GM12878 (cell line): ENCODE results near the gene DNAJA1. TPM values are rescaled to one million over a fixed set of nuclear protein-coding genes. Genes with fewer than 3 reads are reported as not detected.
A peak's percentile ranks its signal among the peaks of the same experiment; 100 is the strongest.

Experiments used
- CHD2 ChIP-seq: IDR thresholded peaks from 2 replicates; pipeline ENCODE4 v1.6.1; 2011; ENCODE audit warnings: low read depth, low read length, improper control_type of control experiment, borderline replicate concordance
- CUX1 ChIP-seq: IDR thresholded peaks from 2 replicates; pipeline ENCODE4 v1.6.1; 2012; ENCODE audit warnings: improper control_type of control experiment, low read depth, low read length; ENCODE audit not compliant: insufficient replicate concordance
- HDGF ChIP-seq: fragments of 450-650 bp; IDR thresholded peaks from 2 replicates; pipeline ENCODE4 v1.6.1; 2016; ENCODE audit warnings: antibody characterized with exemption
- KAT2A ChIP-seq: conservative IDR thresholded peaks from 2 replicates; pipeline ENCODE4 v1.6.1; 2011; ENCODE audit warnings: low read depth, low read length; ENCODE audit not compliant: control insufficient read depth
- MEF2A ChIP-seq: IDR thresholded peaks from 2 replicates; pipeline ENCODE4 v1.6.1; 2011; ENCODE audit warnings: low read depth, mild to moderate bottlenecking, low read length, moderate library complexity; ENCODE audit not compliant: insufficient read depth
- PAX5 ChIP-seq: IDR thresholded peaks from 2 replicates; pipeline ENCODE4 v1.6.1; 2011; ENCODE audit warnings: low read depth, low read length, borderline replicate concordance
- POLR2AphosphoS2 ChIP-seq: IDR thresholded peaks from 2 replicates; pipeline ENCODE4 v1.6.1; 2011; ENCODE audit warnings: low read depth, mild to moderate bottlenecking, low read length, improper control_type of control experiment, moderate library complexity
- PRDM15 ChIP-seq: fragments of 450-650 bp; formaldehyde crosslinking; IDR thresholded peaks from 2 replicates; pipeline ENCODE4 v1.4.0; 2020; ENCODE audit warnings: mild to moderate bottlenecking, moderate library complexity
- RFX5 ChIP-seq: IDR thresholded peaks from 2 replicates; pipeline ENCODE4 v1.6.1; 2011; ENCODE audit warnings: low read depth, low read length, improper control_type of control experiment
- SREBF1 ChIP-seq: IDR thresholded peaks from 2 replicates; pipeline ENCODE4 v1.6.1; 2012; ENCODE audit warnings: mild to moderate bottlenecking, low read length
- STAT1 ChIP-seq: fragments of 450-650 bp; conservative IDR thresholded peaks from 2 replicates; pipeline ENCODE4 v1.6.1; 2014; ENCODE audit warnings: antibody characterized with exemption, mild to moderate bottlenecking
- TCF12 ChIP-seq: IDR thresholded peaks from 2 replicates; pipeline ENCODE4 v1.6.1; 2011; ENCODE audit warnings: low read depth, mild to moderate bottlenecking, low read length
- ZNF274 ChIP-seq: IDR thresholded peaks from one replicate; pipeline ENCODE4 v1.8.0; 2011; ENCODE audit not compliant: insufficient read length, insufficient read depth
- ZNF622 ChIP-seq: fragments of 450-650 bp; IDR thresholded peaks from 2 replicates; pipeline ENCODE4 v1.6.1; 2017; ENCODE audit warnings: mild to moderate bottlenecking, inconsistent platforms
- polyA plus RNA-seq, 11 experiments: library from polyadenylated mRNA; depleted of rRNA in 4 of 11; unstranded in 6 of 11; stranded (reverse) in 5 of 11; fragments of >200 nt; fragmentation: Nextera tagmentation in 4 of 11; fragmentation: Illumina TruSeq in 1 of 11; extraction: Ambion mirVana in 4 of 11; extraction: Trizol in 1 of 11; gene quantifications; 1 replicate in 1 of 11; 2 replicates in 10 of 11; pipeline versions ENCODE4 v1.2.1 to v1.2.3, GENCODE V29; 2011 to 2016; ENCODE audit warnings: inconsistent platforms in 2 of 11, missing spikeins in 2 of 11, low read depth in 1 of 11
- total RNA-seq, 4 experiments: library from RNA; depleted of rRNA in 3 of 4; stranded (reverse); fragments of >200 nt in 3 of 4; fragmentation: Illumina TruSeq in 1 of 4; extraction: Trizol in 1 of 4; gene quantifications; 2 replicates each; pipeline versions ENCODE4 v1.2.1 to v1.2.3, GENCODE V29; 2013 to 2021
- TF ChIP-seq, protein P1 (sequence below): fragments of 450-650 bp; conservative IDR thresholded peaks from 2 replicates; pipeline ENCODE4 v1.6.1; 2017; ENCODE audit warnings: mild to moderate bottlenecking, moderate library complexity
- TF ChIP-seq, protein P2 (sequence below): fragments of 450-650 bp; IDR thresholded peaks from 2 replicates; pipeline ENCODE4 v1.6.1; 2016; ENCODE audit warnings: mild to moderate bottlenecking

DNAJA1 gene
- total and polyA plus RNA-seq, 10 of the 15 experiments (the other 5 are each of a cell fraction or from before 2014, with no cell fraction given), result 69.7 to 206 (median 146) TPM

GRCh38 chr9:33024966-33025571 is at the start of gene DNAJA1 (continued):
- peak; percentile 53; the same call in 1 of the 2 replicates for TF ChIP-seq PAX5
- TF ChIP-seq, protein P1, sequence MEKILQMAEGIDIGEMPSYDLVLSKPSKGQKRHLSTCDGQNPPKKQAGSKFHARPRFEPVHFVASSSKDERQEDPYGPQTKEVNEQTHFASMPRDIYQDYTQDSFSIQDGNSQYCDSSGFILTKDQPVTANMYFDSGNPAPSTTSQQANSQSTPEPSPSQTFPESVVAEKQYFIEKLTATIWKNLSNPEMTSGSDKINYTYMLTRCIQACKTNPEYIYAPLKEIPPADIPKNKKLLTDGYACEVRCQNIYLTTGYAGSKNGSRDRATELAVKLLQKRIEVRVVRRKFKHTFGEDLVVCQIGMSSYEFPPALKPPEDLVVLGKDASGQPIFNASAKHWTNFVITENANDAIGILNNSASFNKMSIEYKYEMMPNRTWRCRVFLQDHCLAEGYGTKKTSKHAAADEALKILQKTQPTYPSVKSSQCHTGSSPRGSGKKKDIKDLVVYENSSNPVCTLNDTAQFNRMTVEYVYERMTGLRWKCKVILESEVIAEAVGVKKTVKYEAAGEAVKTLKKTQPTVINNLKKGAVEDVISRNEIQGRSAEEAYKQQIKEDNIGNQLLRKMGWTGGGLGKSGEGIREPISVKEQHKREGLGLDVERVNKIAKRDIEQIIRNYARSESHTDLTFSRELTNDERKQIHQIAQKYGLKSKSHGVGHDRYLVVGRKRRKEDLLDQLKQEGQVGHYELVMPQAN, result peak; percentile 96
- no peak for TF ChIP-seq MEF2A
- peak; percentile 47; the same call in 1 of the 2 replicates for TF ChIP-seq STAT1
- peak; percentile 82 for TF ChIP-seq TCF12
- TF ChIP-seq CUX1, result no peak
- TF ChIP-seq CHD2, result peak; percentile 69; the same call in 1 of the 2 replicates
- peak; percentile 99 for TF ChIP-seq POLR2AphosphoS2
- no peak for TF ChIP-seq HDGF
- no peak for TF ChIP-seq SREBF1
- no peak for TF ChIP-seq PRDM15
- no peak for TF ChIP-seq KAT2A
- TF ChIP-seq RFX5, result no peak
- TF ChIP-seq ZNF274, result no peak
- TF ChIP-seq, protein P2, sequence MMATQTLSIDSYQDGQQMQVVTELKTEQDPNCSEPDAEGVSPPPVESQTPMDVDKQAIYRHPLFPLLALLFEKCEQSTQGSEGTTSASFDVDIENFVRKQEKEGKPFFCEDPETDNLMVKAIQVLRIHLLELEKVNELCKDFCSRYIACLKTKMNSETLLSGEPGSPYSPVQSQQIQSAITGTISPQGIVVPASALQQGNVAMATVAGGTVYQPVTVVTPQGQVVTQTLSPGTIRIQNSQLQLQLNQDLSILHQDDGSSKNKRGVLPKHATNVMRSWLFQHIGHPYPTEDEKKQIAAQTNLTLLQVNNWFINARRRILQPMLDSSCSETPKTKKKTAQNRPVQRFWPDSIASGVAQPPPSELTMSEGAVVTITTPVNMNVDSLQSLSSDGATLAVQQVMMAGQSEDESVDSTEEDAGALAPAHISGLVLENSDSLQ, result peak; percentile 78
- TF ChIP-seq ZNF622, result no peak; the same call in 1 of the 2 replicates
